Measurements from ENCODE around the gene PALM.

- TF ChIP-seq EZH2 (IDR thresholded peaks at IDR 0.05; ENCODE audit: borderline replicate concordance) (no peak), EZH2phosphoT487 (IDR thresholded peaks at IDR 0.05; ENCODE audit: low read depth, severe bottlenecking, unreplicated experiment) (no peak)
- TF ChIP-seq, protein P1, sequence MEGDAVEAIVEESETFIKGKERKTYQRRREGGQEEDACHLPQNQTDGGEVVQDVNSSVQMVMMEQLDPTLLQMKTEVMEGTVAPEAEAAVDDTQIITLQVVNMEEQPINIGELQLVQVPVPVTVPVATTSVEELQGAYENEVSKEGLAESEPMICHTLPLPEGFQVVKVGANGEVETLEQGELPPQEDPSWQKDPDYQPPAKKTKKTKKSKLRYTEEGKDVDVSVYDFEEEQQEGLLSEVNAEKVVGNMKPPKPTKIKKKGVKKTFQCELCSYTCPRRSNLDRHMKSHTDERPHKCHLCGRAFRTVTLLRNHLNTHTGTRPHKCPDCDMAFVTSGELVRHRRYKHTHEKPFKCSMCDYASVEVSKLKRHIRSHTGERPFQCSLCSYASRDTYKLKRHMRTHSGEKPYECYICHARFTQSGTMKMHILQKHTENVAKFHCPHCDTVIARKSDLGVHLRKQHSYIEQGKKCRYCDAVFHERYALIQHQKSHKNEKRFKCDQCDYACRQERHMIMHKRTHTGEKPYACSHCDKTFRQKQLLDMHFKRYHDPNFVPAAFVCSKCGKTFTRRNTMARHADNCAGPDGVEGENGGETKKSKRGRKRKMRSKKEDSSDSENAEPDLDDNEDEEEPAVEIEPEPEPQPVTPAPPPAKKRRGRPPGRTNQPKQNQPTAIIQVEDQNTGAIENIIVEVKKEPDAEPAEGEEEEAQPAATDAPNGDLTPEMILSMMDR (IDR thresholded peaks at IDR 0.05; ENCODE audit: poor library complexity): no peak
Measured at GRCh38 chr19:749811-750210, 41.1 kb downstream of the PALM start.
